T-helper 2 cell treated with Interferon-gamma antibody and Interleukin-4, amounts not matched to agents 100 ng/mL and 5 ng/mL, for 36 hours (primary cell): ENCODE results near the gene SLC25A11. TPM values are rescaled to one million over a fixed set of nuclear protein-coding genes. Genes with fewer than 3 reads are reported as not detected.

ENCODE experiments used
- intact Hi-C: fragments of 100-400 bp; cut with micrococcal nuclease; formaldehyde crosslinking; loops from one replicate; pipeline ENCODE4 v1.15.1; 2023
- total RNA-seq: library from RNA; stranded (reverse); gene quantifications from 2 replicates; pipeline ENCODE4 v1.2.3, GENCODE V29; 2022

SLC25A11 gene, protein sequence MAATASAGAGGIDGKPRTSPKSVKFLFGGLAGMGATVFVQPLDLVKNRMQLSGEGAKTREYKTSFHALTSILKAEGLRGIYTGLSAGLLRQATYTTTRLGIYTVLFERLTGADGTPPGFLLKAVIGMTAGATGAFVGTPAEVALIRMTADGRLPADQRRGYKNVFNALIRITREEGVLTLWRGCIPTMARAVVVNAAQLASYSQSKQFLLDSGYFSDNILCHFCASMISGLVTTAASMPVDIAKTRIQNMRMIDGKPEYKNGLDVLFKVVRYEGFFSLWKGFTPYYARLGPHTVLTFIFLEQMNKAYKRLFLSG
- 83.9 and 88.9 TPM in 2 replicates for total RNA-seq

DNA sequence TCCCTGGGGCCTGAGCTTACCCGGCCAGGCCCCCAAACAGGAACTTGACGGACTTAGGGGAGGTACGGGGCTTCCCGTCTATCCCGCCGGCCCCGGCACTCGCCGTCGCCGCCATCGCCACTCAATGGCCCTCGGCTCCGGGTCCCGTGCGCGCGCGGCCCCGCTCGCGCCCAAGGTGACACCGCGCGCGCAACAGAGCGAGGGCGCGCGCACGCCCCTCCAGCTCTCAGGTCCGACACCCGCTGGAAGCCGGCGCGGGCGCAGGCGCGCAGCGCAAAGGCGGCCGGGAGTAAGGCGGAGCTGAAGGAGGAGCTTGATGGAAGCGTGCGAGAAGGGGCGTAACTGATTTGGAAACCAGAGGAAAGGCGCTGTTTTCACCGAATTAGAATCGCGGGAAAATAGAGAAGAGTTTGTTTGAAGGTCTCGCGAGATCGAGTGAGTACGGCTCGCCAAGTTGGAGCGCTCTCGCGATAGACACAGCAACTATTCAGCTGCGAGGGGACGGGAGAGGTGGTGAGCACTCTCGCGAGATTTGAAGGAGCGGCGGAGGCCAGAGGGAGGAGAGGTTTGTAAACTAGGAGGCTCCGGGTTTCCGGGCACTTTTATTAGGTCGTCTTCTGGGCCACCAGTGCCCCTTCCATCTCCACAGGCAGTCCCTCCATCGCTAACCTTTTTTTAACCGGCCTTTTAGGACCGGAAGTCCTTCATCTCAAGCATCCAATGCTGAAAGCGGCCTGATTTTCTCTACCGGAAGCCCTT, at the start of gene SLC25A11, which contains the start of gene RNF167:
TSS of gene SLC25A11 (minus strand) at position 251 of the 759 bp plus-strand sequence. CDS start at position 115, 136 bp downstream.
TSS of gene RNF167 (plus strand) at position 473 of the 759 bp plus-strand sequence. CDS start 642 bp downstream, outside the sequence.
- intact Hi-C loops, result loop anchor here (1.0 to 10.0 kb wide), 10 partner anchors 8 to 1715 kb away; partner anchors contain the start of genes ARRB2, C17orf100, INCA1 and KIF1C

DNA sequence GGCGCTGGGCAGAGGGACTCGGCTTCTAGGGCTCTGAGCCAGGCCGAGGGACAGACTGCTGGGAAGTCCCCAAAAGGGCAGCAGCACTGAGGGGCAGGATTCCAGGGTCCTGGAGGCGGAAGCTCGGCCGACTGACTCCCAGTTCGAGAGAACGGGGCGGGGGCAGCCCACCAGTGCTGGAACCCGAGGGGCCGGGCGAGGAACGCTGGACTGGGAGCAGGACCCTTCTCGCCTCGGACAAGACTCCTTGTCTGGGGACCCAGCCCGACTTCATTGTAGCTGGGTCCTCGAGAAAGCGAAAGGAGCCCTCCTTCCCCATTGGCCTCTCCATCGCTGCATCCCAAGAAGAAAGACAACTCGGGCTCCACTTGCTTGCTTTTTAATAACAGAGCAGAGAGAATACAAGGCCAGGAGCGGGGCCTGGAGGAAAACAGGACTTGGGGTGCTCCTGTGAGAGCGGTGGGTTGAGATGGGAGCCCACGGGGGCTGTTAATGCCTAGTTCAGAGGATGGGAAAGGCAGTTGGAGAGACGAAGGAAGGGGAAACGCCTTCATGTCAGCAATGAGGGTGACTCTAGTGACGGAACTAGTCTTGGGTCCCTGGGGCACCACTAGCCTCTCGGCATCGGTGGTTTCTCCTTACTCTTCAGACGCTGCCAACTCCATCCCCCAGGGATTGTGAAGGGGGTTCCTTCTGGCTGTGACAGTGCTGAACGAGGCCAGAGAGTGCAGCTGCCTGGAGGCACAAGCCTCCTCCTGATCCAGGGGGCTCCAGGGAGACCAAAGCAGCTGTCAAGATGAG, 48.1 kb upstream of the SLC25A11 start:
- intact Hi-C loops, result loop anchor here (1.0 to 5.0 kb wide), 4 partner anchors 9 to 276 kb away; partner anchors contain the start of genes ARRB2, INCA1, KIF1C and PFN1

GRCh38 chr17:4986951-4987766, 47.3 kb upstream of the SLC25A11 start, which contains the start of gene CAMTA2:
TSS of gene CAMTA2 (minus strand) at chr17:4987675. CDS start at chr17:4986222, 1,453 bp downstream.
- intact Hi-C loops, result loop anchor here (1.0 to 5.0 kb wide), 3 partner anchors 20 to 275 kb away; partner anchors contain the start of genes ARRB2, PFN1 and SPAG7

GRCh38 chr17:4986403-4986802, 46.6 kb upstream of the SLC25A11 start:
- intact Hi-C loops, result loop anchor here (5.0 kb wide), 2 partner anchors 39 to 274 kb away; partner anchors contain the start of genes ARRB2 and PFN1

DNA sequence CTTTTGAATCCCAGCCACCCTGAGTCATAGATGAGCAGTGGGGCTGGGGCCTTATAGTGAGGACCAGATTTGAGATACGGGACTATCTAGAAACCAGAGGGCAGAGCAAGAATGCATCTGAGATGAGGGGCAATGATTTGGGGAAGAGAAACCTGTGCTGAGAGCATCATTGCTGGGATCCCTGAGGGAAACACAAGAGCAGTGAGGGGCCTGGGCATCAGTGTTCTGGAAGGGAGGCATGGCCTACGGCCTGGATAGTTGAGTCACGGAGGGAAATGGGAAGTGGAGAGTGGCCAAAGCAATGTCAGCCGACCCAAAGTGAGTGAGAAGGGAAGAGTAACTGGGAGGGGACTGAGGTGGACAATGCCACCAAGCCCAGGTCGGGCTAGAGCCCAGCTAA, 42.5 kb upstream of the SLC25A11 start:
- intact Hi-C loops, result no loop called here

GRCh38 chr17:4980644-4981216, 40.9 kb upstream of the SLC25A11 start:
- intact Hi-C loops, result loop anchor here (1.0 kb wide), 1 partner anchor 82 kb away; no protein-coding TSS in a partner anchor

GRCh38 chr17:4978726-4979125, 38.9 kb upstream of the SLC25A11 start:
- intact Hi-C loops, result no loop called here

GRCh38 chr17:4974115-4974670, 34.3 kb upstream of the SLC25A11 start:
- intact Hi-C loops, result no loop called here

- intact Hi-C loops, result no loop called here
Measured at GRCh38 chr17:4973256-4974114, 33.6 kb upstream of the SLC25A11 start.

GRCh38 chr17:4972752-4973151, 32.9 kb upstream of the SLC25A11 start:
- intact Hi-C loops, result no loop called here

DNA sequence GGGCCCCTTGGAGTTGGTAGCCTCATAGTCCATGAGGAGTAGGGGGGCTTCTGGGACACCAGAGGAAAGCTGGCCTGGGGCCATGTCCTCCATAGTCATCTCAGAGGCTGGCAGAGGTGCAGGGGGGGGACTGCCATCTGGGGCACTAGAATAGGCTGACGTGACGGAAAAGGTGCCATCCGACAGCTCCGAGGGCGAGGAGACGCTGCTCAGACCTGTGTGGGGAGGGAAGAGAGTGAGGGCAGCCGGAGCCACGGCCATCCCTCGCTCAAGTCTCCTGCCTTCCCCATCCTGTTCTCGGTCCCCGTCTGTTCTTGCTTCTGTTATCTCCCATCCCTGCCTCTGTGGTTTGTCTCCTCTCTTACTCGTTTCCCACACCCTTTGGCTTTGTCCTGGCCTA, 32.5 kb upstream of the SLC25A11 start:
- intact Hi-C loops, result no loop called here

- intact Hi-C loops, result no loop called here
Measured at GRCh38 chr17:4971826-4972225, 32.0 kb upstream of the SLC25A11 start.

GRCh38 chr17:4970273-4970672, 30.4 kb upstream of the SLC25A11 start:
- intact Hi-C loops, result no loop called here

DNA sequence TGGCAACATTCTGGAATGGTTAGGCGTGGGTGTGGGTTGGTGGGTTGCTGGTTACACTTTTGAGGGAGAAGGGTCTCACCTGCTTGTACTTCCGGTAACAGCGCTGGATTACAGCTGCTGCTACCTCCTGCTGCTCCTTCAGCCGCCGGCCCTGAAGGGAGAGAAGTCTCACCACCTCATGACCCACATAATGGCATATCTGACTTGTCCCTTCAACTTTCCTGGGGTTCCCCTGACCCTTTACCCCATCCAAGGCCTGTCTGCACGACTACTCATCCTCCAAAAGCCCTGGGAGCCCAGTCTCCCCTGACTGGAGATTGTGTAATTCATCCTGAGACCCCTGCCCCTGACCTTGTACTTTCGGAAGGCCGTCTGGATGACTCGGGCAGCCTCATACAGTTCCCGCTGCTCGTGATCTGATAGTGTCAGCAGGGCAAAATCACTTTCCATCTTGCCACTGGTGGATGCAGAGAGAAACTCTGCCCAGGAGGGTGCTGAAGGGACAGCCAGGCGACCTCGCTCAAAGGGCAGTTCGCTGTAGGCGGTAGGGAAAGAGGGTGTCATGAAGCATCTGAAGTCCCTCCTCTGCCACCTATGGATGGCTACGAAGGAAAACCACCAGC, 29.8 kb upstream of the SLC25A11 start:
- intact Hi-C loops, result no loop called here

DNA sequence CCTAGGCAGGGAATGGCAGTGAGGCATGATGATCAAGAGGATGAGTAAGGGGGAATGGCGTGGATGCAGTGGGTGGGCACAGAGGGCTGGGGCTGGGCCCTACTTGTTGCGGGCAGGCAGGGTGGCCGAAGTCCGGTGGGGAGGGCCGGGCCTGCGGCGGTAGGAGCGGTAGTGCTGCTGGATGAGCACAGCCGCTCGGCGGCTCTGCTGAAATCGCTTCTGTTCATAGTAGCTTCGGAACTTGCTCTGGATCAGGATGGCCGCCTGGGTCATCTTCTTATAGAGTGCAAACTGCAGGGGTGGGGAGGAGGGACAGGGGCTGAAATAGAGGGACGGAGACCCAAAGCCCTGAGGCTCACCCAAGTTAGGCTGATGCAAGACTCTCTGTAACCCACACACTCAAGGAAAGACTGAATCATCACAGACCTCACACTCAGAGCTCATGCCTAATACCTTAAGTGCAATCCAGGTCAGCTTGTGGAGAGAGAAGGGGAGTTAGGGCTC, 29.3 kb upstream of the SLC25A11 start:
- intact Hi-C loops, result no loop called here

DNA sequence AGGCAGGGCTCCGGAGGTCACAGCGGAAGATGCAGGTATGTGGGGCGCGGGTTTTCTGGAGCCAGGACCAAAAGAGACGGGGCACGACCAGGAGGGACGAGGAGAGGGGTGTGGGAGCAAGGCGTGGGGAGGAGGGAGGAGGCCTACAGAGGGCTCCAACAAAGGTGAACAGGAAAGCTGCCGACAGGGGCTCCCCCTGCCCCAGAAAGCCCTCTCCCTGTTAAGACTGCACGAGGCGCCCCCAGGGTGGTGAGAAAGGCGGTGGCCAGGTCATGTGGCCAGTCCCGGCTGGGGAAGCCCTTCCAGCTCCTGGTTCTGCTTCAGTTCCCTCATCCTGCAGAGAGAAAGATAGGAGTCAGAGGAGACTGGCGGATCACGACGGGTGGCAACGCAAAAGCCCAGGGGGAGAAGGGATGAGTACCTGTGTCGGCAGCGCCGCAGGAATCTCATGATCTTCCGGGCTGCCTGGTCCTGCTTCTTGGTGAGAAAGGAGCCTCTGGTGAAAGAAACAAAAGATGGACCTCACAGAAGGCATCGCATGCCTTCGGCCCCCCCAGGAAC, 28.7 kb upstream of the SLC25A11 start:
- intact Hi-C loops, result no loop called here
